A673 (cell line): ENCODE results near the gene N4BP2L1.

Source experiments
- EZH2 ChIP-seq: fragments of 200-600 bp; sonication (generic); IDR thresholded peaks from 2 replicates; pipeline ENCODE4 v1.6.1; 2017; ENCODE audit warnings: borderline replicate concordance, low read depth, mild to moderate bottlenecking, mixed read lengths, antibody characterized with exemption, low read length; ENCODE audit not compliant: poor library complexity, severe bottlenecking
- TF ChIP-seq, protein P1 (sequence below): fragments of 300-800, 200-600 bp; sonication (generic); conservative IDR thresholded peaks from 2 replicates; pipeline ENCODE4 v1.5.1; 2017; ENCODE audit warnings: low read depth, mild to moderate bottlenecking, antibody characterized with exemption, low read length, moderate library complexity, mixed read lengths

DNA sequence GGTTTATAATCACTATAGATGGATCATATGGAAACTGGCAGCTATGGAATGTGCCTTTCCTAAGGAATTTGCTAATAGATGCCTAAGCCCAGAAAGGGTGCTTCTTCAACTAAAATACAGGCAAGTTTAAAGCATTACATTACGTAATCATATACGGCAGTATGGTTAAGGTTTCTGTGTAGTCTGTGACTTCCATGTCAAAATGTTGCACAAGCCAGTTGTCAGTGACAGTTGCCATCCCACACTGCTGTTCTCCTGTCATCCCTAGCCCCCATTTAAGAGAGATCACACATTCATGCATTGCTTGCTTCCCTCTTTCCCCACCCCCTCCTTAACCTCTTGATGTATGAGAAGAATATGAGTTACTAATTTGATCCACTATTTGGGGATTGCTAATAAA, 65.4 kb downstream of the N4BP2L1 start:
- TF ChIP-seq, protein P1, sequence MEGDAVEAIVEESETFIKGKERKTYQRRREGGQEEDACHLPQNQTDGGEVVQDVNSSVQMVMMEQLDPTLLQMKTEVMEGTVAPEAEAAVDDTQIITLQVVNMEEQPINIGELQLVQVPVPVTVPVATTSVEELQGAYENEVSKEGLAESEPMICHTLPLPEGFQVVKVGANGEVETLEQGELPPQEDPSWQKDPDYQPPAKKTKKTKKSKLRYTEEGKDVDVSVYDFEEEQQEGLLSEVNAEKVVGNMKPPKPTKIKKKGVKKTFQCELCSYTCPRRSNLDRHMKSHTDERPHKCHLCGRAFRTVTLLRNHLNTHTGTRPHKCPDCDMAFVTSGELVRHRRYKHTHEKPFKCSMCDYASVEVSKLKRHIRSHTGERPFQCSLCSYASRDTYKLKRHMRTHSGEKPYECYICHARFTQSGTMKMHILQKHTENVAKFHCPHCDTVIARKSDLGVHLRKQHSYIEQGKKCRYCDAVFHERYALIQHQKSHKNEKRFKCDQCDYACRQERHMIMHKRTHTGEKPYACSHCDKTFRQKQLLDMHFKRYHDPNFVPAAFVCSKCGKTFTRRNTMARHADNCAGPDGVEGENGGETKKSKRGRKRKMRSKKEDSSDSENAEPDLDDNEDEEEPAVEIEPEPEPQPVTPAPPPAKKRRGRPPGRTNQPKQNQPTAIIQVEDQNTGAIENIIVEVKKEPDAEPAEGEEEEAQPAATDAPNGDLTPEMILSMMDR, result no peak
- TF ChIP-seq EZH2, result no peak
